GM19467 (cell line): Measurements from ENCODE around the gene HNRNPUL1.
"Not testable (repeated sequence)": the region's sequence is repeated elsewhere in the genome, so short reads cannot be mapped to it uniquely, and the experiment has no call there.

Experiments
- ATAC-seq: cut with Tn5 transposase; IDR thresholded peaks from one replicate; pipeline ENCODE4 v1.9.1; 2021; ENCODE audit warnings: mild to moderate bottlenecking, moderate library complexity; ENCODE audit not compliant: unreplicated experiment

HNRNPUL1 gene

GRCh38 chr19:41263850-41264580 lies at the start of gene HNRNPUL1:
Gene HNRNPUL1, plus strand, starts transcription at chr19:41264372. Its CDS starts 132 bp downstream, at chr19:41264504.
- peak; percentile 58 for ATAC-seq

GRCh38 chr19:41217741-41218140 lies 46.4 kb upstream of the HNRNPUL1 start:
- no peak for ATAC-seq

GRCh38 chr19:41218249-41218614 lies 45.9 kb upstream of the HNRNPUL1 start:
- no peak for ATAC-seq

GRCh38 chr19:41218615-41219507 lies 45.3 kb upstream of the HNRNPUL1 start, which contains the start of gene AXL:
Gene AXL, plus strand, starts transcription at chr19:41219223. Its CDS starts 170 bp downstream, at chr19:41219393.
- ATAC-seq, result no peak

GRCh38 chr19:41219924-41220567 lies 44.1 kb upstream of the HNRNPUL1 start:
- no peak for ATAC-seq

GRCh38 chr19:41220811-41221210 lies 43.4 kb upstream of the HNRNPUL1 start:
- no peak for ATAC-seq

- ATAC-seq, result no peak
These were observed 42.5 kb upstream of the HNRNPUL1 start for GRCh38 chr19:41221514-41222205.

- no peak for ATAC-seq
These were observed 41.9 kb upstream of the HNRNPUL1 start for GRCh38 chr19:41222240-41222639.

GRCh38 chr19:41223431-41224234 lies 40.5 kb upstream of the HNRNPUL1 start:
- no peak for ATAC-seq

- no peak for ATAC-seq
These were observed 39.5 kb upstream of the HNRNPUL1 start for GRCh38 chr19:41224632-41225031.

GRCh38 chr19:41225238-41226052 lies 38.7 kb upstream of the HNRNPUL1 start:
- no peak for ATAC-seq

- ATAC-seq, result no peak
These were observed 37.9 kb upstream of the HNRNPUL1 start for GRCh38 chr19:41226053-41226873.

GRCh38 chr19:41226874-41227390 lies 37.2 kb upstream of the HNRNPUL1 start:
- no peak for ATAC-seq

- no peak for ATAC-seq
These were observed 35.7 kb upstream of the HNRNPUL1 start for GRCh38 chr19:41228486-41228885.

- not testable (repeated sequence) for ATAC-seq
These were observed 34.8 kb upstream of the HNRNPUL1 start for GRCh38 chr19:41229338-41229737.

- ATAC-seq, result no peak
These were observed 33.9 kb upstream of the HNRNPUL1 start for GRCh38 chr19:41230067-41230857.

- no peak for ATAC-seq
These were observed 31.5 kb upstream of the HNRNPUL1 start for GRCh38 chr19:41232686-41233085.
